Endothelial cell of umbilical vein (primary cell): Measurements from ENCODE around the gene CDYL. TPM values are rescaled to one million over a fixed set of nuclear protein-coding genes. Genes with fewer than 3 reads are reported as not detected.

Experiments used
- BruUV-seq: library from RNA; stranded (reverse); fragments of 400-500 nt; replicated peaks from 2 replicates; lab custom pipeline; 2021; lab: Mats Ljungman, UMichigan
- CTCF ChIA-PET: fragments of 300-600, 350-600 bp; sonication (Branson Sonifier 250); formaldehyde crosslinking; loops from one replicate; lab custom pipeline; 2021; ENCODE audit warnings: antibody characterized with exemption, inconsistent platforms; lab: Charles Lee
- POLR2A ChIA-PET: fragments of 300-600, 350-600 bp; sonication (Branson Sonifier 250); formaldehyde crosslinking; loops from one replicate; lab custom pipeline; 2021; ENCODE audit warnings: antibody characterized with exemption, inconsistent platforms; lab: Charles Lee
- DNase-seq: peaks from one replicate; pipeline ENCODE4 v3.0.0-alpha.2; 2011; ENCODE audit warnings: low read depth, low spot score
- FAIRE-seq: peaks from 2 replicates; lab custom pipeline; 2011; peaks lifted over from hg19 to GRCh38; lab: Jason Lieb, UNC
- H2AFZ ChIP-seq: 2 replicates; pipeline ENCODE4 v1.6.0; 2012; ENCODE audit warnings: low read depth, low read length, control low read depth, inconsistent platforms
- H3K27ac ChIP-seq: 2 replicates; pipeline ENCODE4 v1.5.1; 2011; ENCODE audit warnings: low read depth, mild to moderate bottlenecking, control low read depth, low read length, moderate library complexity; ENCODE audit not compliant: insufficient read depth
- H3K27me3 ChIP-seq, 2 experiments: 2 replicates each; pipeline versions ENCODE4 v1.6.0 to v1.6.1; 2011; ENCODE audit warnings: low read length in 2 of 2, mixed read lengths in 1 of 2; ENCODE audit not compliant: control insufficient read depth in 2 of 2, insufficient read depth in 2 of 2
- H3K36me3 ChIP-seq, 2 experiments: 2 replicates in 1 of 2; 3 replicates in 1 of 2; pipeline ENCODE4 v1.5.1; 2011; ENCODE audit warnings: low read length in 2 of 2, mild to moderate bottlenecking in 1 of 2, moderate library complexity in 1 of 2; ENCODE audit not compliant: control insufficient read depth in 2 of 2, insufficient read depth in 2 of 2; ENCODE audit errors: extremely low read depth in 1 of 2
- H3K4me1 ChIP-seq: 3 replicates; pipeline ENCODE4 v1.5.1; 2011; ENCODE audit warnings: mild to moderate bottlenecking, low read length; ENCODE audit not compliant: control insufficient read depth, insufficient read depth; ENCODE audit errors: extremely low read depth
- H3K4me2 ChIP-seq: 2 replicates; pipeline ENCODE4 v1.6.1; 2011; ENCODE audit warnings: low read length, control low read depth, mixed read lengths; ENCODE audit not compliant: insufficient read depth
- H3K4me3 ChIP-seq, 3 experiments: fragments of 200-600 bp in 1 of 3; sonication (generic), shearing (Covaris generic) in 1 of 3; replicated peaks in 1 of 3; 2 replicates each; pipeline ENCODE4 v1.5.1; 2011 to 2016; ENCODE audit warnings: control low read depth in 3 of 3, low read length in 3 of 3, mild to moderate bottlenecking in 2 of 3, inconsistent platforms in 1 of 3, low read depth in 1 of 3, moderate library complexity in 1 of 3; ENCODE audit not compliant: insufficient read depth in 1 of 3
- H3K79me2 ChIP-seq: 2 replicates; pipeline ENCODE4 v1.6.0; 2012; ENCODE audit warnings: low read length, inconsistent platforms; ENCODE audit not compliant: control insufficient read depth, insufficient read depth
- H3K9ac ChIP-seq: replicated peaks from 2 replicates; pipeline ENCODE3; 2011; ENCODE audit warnings: low read length, control low read depth; ENCODE audit not compliant: insufficient read depth; ENCODE audit errors: extremely low read depth
- H3K9me1 ChIP-seq: replicated peaks from 3 replicates; pipeline ENCODE4 v1.6.0; 2011; ENCODE audit warnings: mild to moderate bottlenecking, low read length; ENCODE audit not compliant: control insufficient read depth, insufficient read depth; ENCODE audit errors: extremely low read depth
- H3K9me3 ChIP-seq: replicated peaks from 2 replicates; pipeline ENCODE4 v1.5.1; 2012; ENCODE audit warnings: low read length, inconsistent platforms; ENCODE audit not compliant: control insufficient read depth, insufficient read depth
- H4K20me1 ChIP-seq: replicated peaks from 2 replicates; pipeline ENCODE3; 2011; ENCODE audit warnings: mild to moderate bottlenecking, low read length; ENCODE audit not compliant: control insufficient read depth, insufficient read depth; ENCODE audit errors: extremely low read depth
- EZH2 ChIP-seq: IDR thresholded peaks from 2 replicates; pipeline ENCODE4 v1.6.1; 2012; ENCODE audit warnings: borderline replicate concordance, low read depth, mild to moderate bottlenecking, moderate library complexity, low read length, inconsistent platforms; ENCODE audit not compliant: severe bottlenecking
- FOS ChIP-seq: IDR thresholded peaks from 2 replicates; pipeline ENCODE4 v1.6.1; 2011; ENCODE audit warnings: mild to moderate bottlenecking, low read length, moderate library complexity, borderline replicate concordance; ENCODE audit not compliant: insufficient read depth
- GATA2 ChIP-seq: IDR thresholded peaks from 2 replicates; pipeline ENCODE4 v1.7.0; 2011; ENCODE audit warnings: low read depth, mild to moderate bottlenecking, moderate library complexity, mixed read lengths, low read length; ENCODE audit not compliant: insufficient read length, insufficient read depth
- JUN ChIP-seq: IDR thresholded peaks from 2 replicates; pipeline ENCODE4 v1.6.1; 2011; ENCODE audit warnings: borderline replicate concordance, low read depth; ENCODE audit not compliant: insufficient read length, insufficient read depth
- MYC ChIP-seq: IDR thresholded peaks from one replicate; pipeline ENCODE4 v1.6.1; 2011; ENCODE audit warnings: mild to moderate bottlenecking, low read depth, low read length
- dilution Hi-C: fragments of 300-500 bp; cut with MboI; formaldehyde crosslinking; loops from one replicate; pipeline ENCODE4 v1.15.0; 2019; ENCODE audit warnings: low sequenced_read_pairs; ENCODE audit not compliant: extremely low pct_ligation_motif_present
- intact Hi-C: fragments of 100-400 bp; cut with micrococcal nuclease; formaldehyde crosslinking; loops from one replicate; pipeline ENCODE4 v1.10.0; 2022
- polyA plus RNA-seq, 4 experiments: library from polyadenylated mRNA; depleted of rRNA in 3 of 4; stranded (reverse) in 3 of 4; unstranded in 1 of 4; fragments of >200 nt; gene quantifications; 2 replicates each; pipeline versions ENCODE4 v1.2.1 to v1.2.3, GENCODE V29; 2011 to 2012; ENCODE audit warnings: missing spikeins in 1 of 4
- total RNA-seq: library from RNA; stranded (reverse); gene quantifications from 2 replicates; pipeline ENCODE4 v1.2.3, GENCODE V29; 2021

Gene CDYL
- total and polyA plus RNA-seq, 2 donors (not counting 3 experiments of a cell fraction or from before 2014, with no cell fraction given) = 10.2 to 35.6 TPM

- CTCF ChIA-PET = no interaction called here
These were observed 94.8 kb downstream of the CDYL start for GRCh38 chr6:4870821-4871494.

GRCh38 chr6:4871825-4872224, 95.6 kb downstream of the CDYL start:
- Histone ChIP-seq H2AFZ (no peak overlapping the region), H3K4me1 (peaks cover 19% of the 10 kb centered on the region), H3K36me3 (no peaks in the 10 kb centered on the region), H3K9me1 (no peaks in the 10 kb centered on the region), H3K9me3 (no peaks in the 10 kb centered on the region), H3K4me3 (no peak overlapping the region), H4K20me1 (peaks cover 6% of the 10 kb centered on the region), H3K79me2 (peaks cover 59% of the 10 kb centered on the region), H3K27me3 (no peaks in the 10 kb centered on the region), H3K9ac (no peak overlapping the region), H3K4me2 (no peak overlapping the region), H3K27ac (no peak overlapping the region)
- no peak for DNase-seq
- no TSS peak for BruUV-seq
- no peak for FAIRE-seq
- ChIA-PET POLR2A (no interaction called here), CTCF (interaction anchor here (1.5 kb wide), 1 partner anchor 10 kb away, joined by 3 read pairs; no protein-coding TSS in a partner anchor)
- dilution Hi-C loops (no loop called here), intact Hi-C loops (no loop called here)
- no peak for TF ChIP-seq MYC
- no peak for TF ChIP-seq EZH2
- TF ChIP-seq JUN = no peak
- TF ChIP-seq GATA2 = no peak

More at GRCh38 chr6:4870821-4871494, 94.8 kb downstream of the CDYL start:
- DNase-seq (peak; percentile 61), FAIRE-seq (peak; percentile 66)
- dilution Hi-C loops (no loop called here), intact Hi-C loops (no loop called here)
- BruUV-seq = no TSS peak
- Histone ChIP-seq H2AFZ (no peak overlapping the region), H3K4me3 (no peak overlapping the region), H3K9me1 (no peaks in the 10 kb centered on the region), H4K20me1 (peaks cover 2% of the 10 kb centered on the region), H3K9me3 (no peaks in the 10 kb centered on the region), H3K36me3 (no peaks in the 10 kb centered on the region), H3K4me2 (peak overlapping the region; percentile 42), H3K79me2 (peaks cover 52% of the 10 kb centered on the region), H3K27ac (no peak overlapping the region), H3K4me1 (peaks cover 19% of the 10 kb centered on the region), H3K27me3 (no peaks in the 10 kb centered on the region), H3K9ac (no peak overlapping the region)
- POLR2A ChIA-PET = no interaction called here
- no peak for TF ChIP-seq MYC
- peak; percentile 74 for TF ChIP-seq JUN
- TF ChIP-seq GATA2 = no peak
- peak; percentile 77 for TF ChIP-seq FOS
